ENCODE results near the gene DOCK11. TPM values are rescaled to one million over a fixed set of nuclear protein-coding genes. Genes with fewer than 3 reads are reported as not detected.

DOCK11 gene
- total and polyA plus RNA-seq, 2 of the 4 experiments (the other 2 are of a cell fraction), result 3.9 to 13.1 TPM

GRCh38 chrX:118623062-118623461 is 127.4 kb downstream of the DOCK11 start:
- H3K14ac ChIP-seq (replicated peaks; ENCODE audit: low read depth, low read length), result no peak overlapping the region
- in situ Hi-C loops (cut with MboI; ENCODE audit: low sequenced_read_pairs), result no loop called here
- H3K23ac ChIP-seq (ENCODE audit: low read depth, low read length), result no peak overlapping the region
- H3K36me3 ChIP-seq (ENCODE audit: control insufficient read depth, insufficient read depth, low read length), result 0 out of 2 replicates have a peak, but pooled peaks cover 1% of the 10 kb centered on the region
- H4K91ac ChIP-seq (ENCODE audit: insufficient read depth, low read depth, low read length), result no peak overlapping the region
- no peak overlapping the region for H3K9ac ChIP-seq (ENCODE audit: low read depth, low read length)
- BruUV-seq (replicated peaks), result no TSS peak
- dilution Hi-C loops (cut with HindIII; ENCODE audit: low sequenced_read_pairs, unreplicated experiment), result no loop called here
- H3K4me1 ChIP-seq (ENCODE audit: control insufficient read depth, insufficient read depth, low read length), result no peaks in the 10 kb centered on the region
- intact Hi-C loops (cut with micrococcal nuclease), result no loop called here
- no peaks in the 10 kb centered on the region for H3K79me1 ChIP-seq (ENCODE audit: low read depth in 1 of 2, low read length in 2 of 2)
- ChIA-PET POLR2A (ENCODE audit: unreplicated experiment) (no interaction called here), CTCF (interaction anchor here (0.6 to 0.7 kb wide), 2 partner anchors 164 to 276 kb away, joined by 3 read pairs; no protein-coding TSS in a partner anchor)
- ATAC-seq (ENCODE audit: low read depth), result no peak
- no peak for DNase-seq
- H2BK15ac ChIP-seq (ENCODE audit: low read depth, low read length), result no peak overlapping the region
- H2AK9ac ChIP-seq (replicated peaks; ENCODE audit: low read depth, low read length, poor library complexity), result no peak overlapping the region
- no peaks in the 10 kb centered on the region for H3K27me3 ChIP-seq (ENCODE audit: control insufficient read depth, insufficient read depth, low read length)
- no peak overlapping the region for H3K27ac ChIP-seq (ENCODE audit: insufficient read depth, low read length)
- H2AFZ ChIP-seq (replicated peaks; ENCODE audit: low read length, poor library complexity), result no peak overlapping the region
- no peaks in the 10 kb centered on the region for H4K20me1 ChIP-seq (ENCODE audit: insufficient read depth, low read length)
- no peak overlapping the region for H3K56ac ChIP-seq (ENCODE audit: extremely low read depth, insufficient read depth, low read length)
- WGBS, 2 experiments (ENCODE audit: extremely low coverage in 2 of 2, insufficient read length in 1 of 2), result no CpG with 5 or more reads among the region's 3 CpGs
- no peak overlapping the region for H3K18ac ChIP-seq (ENCODE audit: low read depth, low read length)
- no peak overlapping the region for H3K4me2 ChIP-seq (ENCODE audit: low read depth, low read length)
- TF ChIP-seq RCOR1 (IDR thresholded peaks at IDR 0.05; ENCODE audit: insufficient replicate concordance, low read length) (no peak), RFX5 (IDR thresholded peaks at IDR 0.05; ENCODE audit: low read depth, low read length) (no peak), MXI1 (IDR thresholded peaks at IDR 0.05; ENCODE audit: borderline replicate concordance, low read depth, low read length) (no peak), USF2 (IDR thresholded peaks at IDR 0.05; ENCODE audit: low read depth, low read length) (no peak), FOS (IDR thresholded peaks at IDR 0.05; ENCODE audit: low read depth, low read length) (no peak), POLR2A (IDR thresholded peaks at IDR 0.05; ENCODE audit: low read depth, low read length) (no peak), BHLHE40 (IDR thresholded peaks at IDR 0.05; ENCODE audit: low read depth, low read length) (no peak), CHD1 (IDR thresholded peaks at IDR 0.05; ENCODE audit: low read depth, low read length) (no peak), CTCF (conservative IDR thresholded peaks at IDR 0.05; ENCODE audit: low read depth, low read length) (no peak), MAFK (IDR thresholded peaks at IDR 0.05; ENCODE audit: low read depth, low read length) (no peak), NFE2L2 (IDR thresholded peaks at IDR 0.05; ENCODE audit: low read depth, low read length) (no peak), RAD21 (IDR thresholded peaks at IDR 0.05; ENCODE audit: low read length) (no peak), CEBPB (IDR thresholded peaks at IDR 0.05; ENCODE audit: low read depth, low read length) (no peak)
- no peak overlapping the region for H2AK5ac ChIP-seq (ENCODE audit: low read depth, low read length)
- no peak overlapping the region for H2BK5ac ChIP-seq (ENCODE audit: low read depth, low read length, poor library complexity, severe bottlenecking)
- H3K9me3 ChIP-seq (ENCODE audit: control insufficient read depth, insufficient read depth, low read length), result no peaks in the 10 kb centered on the region
- H3K9me1 ChIP-seq (ENCODE audit: insufficient read depth, low read length), result no peaks in the 10 kb centered on the region
- H3K4ac ChIP-seq (ENCODE audit: low read depth, low read length), result no peak overlapping the region
- no peak overlapping the region for H2BK120ac ChIP-seq (ENCODE audit: low read depth, low read length)
- H2BK20ac ChIP-seq (ENCODE audit: low read depth, low read length), result no peak overlapping the region
- H4K5ac ChIP-seq (ENCODE audit: low read depth, low read length), result no peak overlapping the region
- H3K4me3 ChIP-seq (ENCODE audit: insufficient read depth, low read depth, low read length), result no peak overlapping the region
- no peak overlapping the region for H4K8ac ChIP-seq (ENCODE audit: low read depth in 2 of 2, low read length in 2 of 2)
